ENCODE results near the gene HNF4A.

The HNF4A gene

GRCh38 chr20:44396369-44397130 is 41.1 kb downstream of the HNF4A start:
- TF ChIP-seq CTCF (conservative IDR thresholded peaks at IDR 0.05; ENCODE audit: low read length), result no peak
- DNase-seq (ENCODE audit: low read depth), result no peak
- no peak overlapping the region for H3K4me3 ChIP-seq (ENCODE audit: low read length)

- no peak overlapping the region for H3K4me3 ChIP-seq (ENCODE audit: low read length)
- peak; percentile 30 for DNase-seq (ENCODE audit: low read depth)
- no peak for TF ChIP-seq CTCF (conservative IDR thresholded peaks at IDR 0.05; ENCODE audit: low read length)
These were observed 42.8 kb downstream of the HNF4A start for GRCh38 chr20:44398335-44398734.

- H3K4me3 ChIP-seq (ENCODE audit: low read length), result no peak overlapping the region
- no peak for TF ChIP-seq CTCF (conservative IDR thresholded peaks at IDR 0.05; ENCODE audit: low read length)
- DNase-seq (ENCODE audit: low read depth), result no peak
These were observed 43.9 kb downstream of the HNF4A start for GRCh38 chr20:44399446-44399845.

- H3K4me3 ChIP-seq (ENCODE audit: low read length), result no peak overlapping the region
- DNase-seq (ENCODE audit: low read depth), result no peak
- TF ChIP-seq CTCF (conservative IDR thresholded peaks at IDR 0.05; ENCODE audit: low read length), result no peak
These were observed 45.1 kb downstream of the HNF4A start for GRCh38 chr20:44400671-44400969.

GRCh38 chr20:44400970-44401769 is 45.7 kb downstream of the HNF4A start:
- H3K4me3 ChIP-seq (ENCODE audit: low read length), result no peak overlapping the region
- no peak for TF ChIP-seq CTCF (conservative IDR thresholded peaks at IDR 0.05; ENCODE audit: low read length)
- DNase-seq (ENCODE audit: low read depth), result no peak

- TF ChIP-seq CTCF (conservative IDR thresholded peaks at IDR 0.05; ENCODE audit: low read length), result no peak
- no peak for DNase-seq (ENCODE audit: low read depth)
- H3K4me3 ChIP-seq (ENCODE audit: low read length), result no peak overlapping the region
These were observed 46.4 kb downstream of the HNF4A start for GRCh38 chr20:44401770-44402390.
